Left ventricle myocardium inferior (tissue), 1 donor: Measurements from ENCODE around the gene ITGBL1. TPM values are rescaled to one million over a fixed set of nuclear protein-coding genes. Genes with fewer than 3 reads are reported as not detected.

Source experiments
- DNase-seq: peaks from one replicate; pipeline ENCODE4 v3.0.0-alpha.2; 2020
- H3K27ac ChIP-seq: fragments of 200-600 bp; replicated peaks from 2 replicates; pipeline ENCODE4 v1.8.0; 2021
- H3K27me3 ChIP-seq: fragments of 200-600 bp; 2 replicates; pipeline ENCODE4 v1.8.0; 2021; ENCODE audit warnings: low read depth
- H3K36me3 ChIP-seq: fragments of 200-600 bp; 2 replicates; pipeline ENCODE4 v1.8.0; 2021
- H3K4me1 ChIP-seq: fragments of 200-600 bp; 2 replicates; pipeline ENCODE4 v1.8.0; 2021
- H3K4me3 ChIP-seq: fragments of 200-600 bp; 2 replicates; pipeline ENCODE4 v1.8.0; 2021; ENCODE audit warnings: mild to moderate bottlenecking, moderate library complexity
- H3K9me3 ChIP-seq: fragments of 200-600 bp; replicated peaks from 2 replicates; pipeline ENCODE4 v1.8.0; 2021
- intact Hi-C: fragments of 100-400 bp; cut with micrococcal nuclease; formaldehyde crosslinking; loops from one replicate; pipeline ENCODE4 v1.11.0; 2022
- total RNA-seq: library from RNA; stranded (reverse); fragmentation: NEBNext Ultra II Directional; extraction: Animal tissue kit (Norgen Biotek cat#: 25700); gene quantifications from one replicate; pipeline ENCODE4 v1.2.1, GENCODE V29; 2021
- TF ChIP-seq, protein P1 (sequence below): fragments of 200-600 bp; IDR thresholded peaks from 2 replicates; pipeline ENCODE4 v1.8.0; 2021; ENCODE audit warnings: antibody characterized with exemption, mild to moderate bottlenecking, borderline replicate concordance
- donor health status: DM: no; HTN: yes; CAD: no; lungs with severe emphysema.

ITGBL1 gene
- total RNA-seq, 1 donor from 2014 or later, result 2.2 TPM

DNA sequence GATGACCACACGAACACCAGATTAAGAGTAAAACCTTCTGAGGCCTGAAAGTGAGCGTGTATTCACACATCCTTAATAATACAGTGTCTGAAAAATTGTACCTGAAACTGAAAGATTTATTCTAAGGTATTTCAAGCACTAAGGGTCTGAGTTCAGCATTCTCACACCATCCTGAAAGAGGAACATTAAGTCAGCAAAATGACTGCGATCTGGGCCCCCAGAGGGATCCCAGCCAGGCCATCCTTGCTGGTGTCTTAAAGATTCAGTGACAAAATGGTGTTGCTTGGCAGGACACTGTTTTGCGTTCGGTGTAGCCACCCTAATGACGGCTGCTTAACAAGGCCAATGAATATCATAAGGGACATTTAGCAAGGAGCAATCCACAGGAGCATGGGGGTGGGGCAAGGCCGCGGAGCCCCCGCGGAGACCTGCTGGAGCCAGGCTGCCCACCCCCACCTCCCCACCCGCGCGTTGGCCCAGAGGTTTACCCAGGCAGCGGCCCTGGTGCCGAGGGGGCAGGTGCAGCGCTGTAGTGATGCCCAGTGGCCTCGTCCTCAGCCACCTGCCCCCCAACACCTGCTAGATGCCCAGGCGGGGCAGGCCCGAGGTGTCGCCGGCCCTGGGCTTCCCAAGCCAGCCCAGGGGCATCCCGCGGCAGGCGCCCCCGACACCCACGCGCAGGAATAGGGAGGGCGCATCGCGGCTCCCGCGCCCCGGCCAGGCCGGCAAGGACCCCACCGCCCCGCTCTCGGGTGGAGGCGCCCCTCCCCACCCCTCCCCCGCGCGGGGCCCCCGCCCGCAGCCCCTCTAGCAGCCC lies 36.9 kb upstream of the ITGBL1 start:
- DNase-seq, result no peak
- H3K27ac ChIP-seq, result peak overlapping the region; percentile 84

DNA sequence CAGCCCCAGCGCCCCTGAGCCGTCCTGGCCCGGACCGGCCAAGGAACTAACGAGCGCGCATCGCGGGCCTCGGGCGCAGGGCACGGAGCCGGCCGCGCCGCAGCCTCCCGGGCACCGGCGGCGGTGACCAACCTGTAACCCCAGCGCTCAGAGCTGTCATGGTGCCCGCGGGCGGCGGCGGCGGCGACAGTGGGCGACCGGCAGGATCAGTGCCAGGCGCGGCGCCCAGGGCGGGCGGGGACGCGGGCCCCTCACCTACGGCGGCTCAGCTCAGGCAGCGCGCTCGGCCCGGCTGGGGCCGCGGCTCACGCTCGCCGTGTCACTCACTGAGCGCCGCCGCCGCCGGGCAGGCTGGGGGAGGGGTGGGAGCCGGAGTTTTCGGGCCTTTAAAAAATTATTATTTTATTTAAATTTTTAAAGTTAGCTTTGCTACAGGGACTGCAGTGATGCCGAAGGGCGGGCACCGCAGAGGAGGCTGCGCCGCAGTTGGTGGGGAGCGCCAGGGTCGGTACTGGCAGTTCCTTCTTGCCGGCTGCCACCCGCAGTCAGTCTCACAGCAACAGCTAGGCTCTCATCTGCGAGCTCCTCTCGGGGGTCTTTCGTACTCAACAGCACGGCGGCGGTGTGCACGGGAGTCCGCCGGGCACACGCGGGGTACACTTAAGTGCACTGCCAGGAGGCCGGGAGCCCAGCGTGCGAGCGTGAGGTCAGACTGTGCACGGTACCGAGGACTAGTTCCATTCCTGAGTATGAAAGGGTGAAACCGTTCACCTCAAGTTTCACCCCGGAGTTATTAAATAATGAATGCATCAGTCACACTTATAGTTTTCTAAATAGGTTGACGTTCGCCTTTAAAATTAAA lies 36.1 kb upstream of the ITGBL1 start, which contains the start of gene NALCN:
Gene NALCN, minus strand, starts transcription at position 328 of the 862 bp plus-strand sequence. CDS start 17,382 bp downstream, outside the sequence.
- peaks cover 22% of the 10 kb centered on the region for H3K27me3 ChIP-seq
- peak; percentile 22 for DNase-seq

More for the DNA sequence above, 36.9 kb upstream of the ITGBL1 start:
- TF ChIP-seq, protein P1, sequence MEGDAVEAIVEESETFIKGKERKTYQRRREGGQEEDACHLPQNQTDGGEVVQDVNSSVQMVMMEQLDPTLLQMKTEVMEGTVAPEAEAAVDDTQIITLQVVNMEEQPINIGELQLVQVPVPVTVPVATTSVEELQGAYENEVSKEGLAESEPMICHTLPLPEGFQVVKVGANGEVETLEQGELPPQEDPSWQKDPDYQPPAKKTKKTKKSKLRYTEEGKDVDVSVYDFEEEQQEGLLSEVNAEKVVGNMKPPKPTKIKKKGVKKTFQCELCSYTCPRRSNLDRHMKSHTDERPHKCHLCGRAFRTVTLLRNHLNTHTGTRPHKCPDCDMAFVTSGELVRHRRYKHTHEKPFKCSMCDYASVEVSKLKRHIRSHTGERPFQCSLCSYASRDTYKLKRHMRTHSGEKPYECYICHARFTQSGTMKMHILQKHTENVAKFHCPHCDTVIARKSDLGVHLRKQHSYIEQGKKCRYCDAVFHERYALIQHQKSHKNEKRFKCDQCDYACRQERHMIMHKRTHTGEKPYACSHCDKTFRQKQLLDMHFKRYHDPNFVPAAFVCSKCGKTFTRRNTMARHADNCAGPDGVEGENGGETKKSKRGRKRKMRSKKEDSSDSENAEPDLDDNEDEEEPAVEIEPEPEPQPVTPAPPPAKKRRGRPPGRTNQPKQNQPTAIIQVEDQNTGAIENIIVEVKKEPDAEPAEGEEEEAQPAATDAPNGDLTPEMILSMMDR, result no peak
- Histone ChIP-seq H3K4me3 (peak overlapping the region; percentile 75), H3K27me3 (peaks cover 22% of the 10 kb centered on the region), H3K9me3 (no peaks in the 10 kb centered on the region), H3K36me3 (no peaks in the 10 kb centered on the region), H3K4me1 (peaks cover 17% of the 10 kb centered on the region)
- intact Hi-C loops, result no loop called here

DNA sequence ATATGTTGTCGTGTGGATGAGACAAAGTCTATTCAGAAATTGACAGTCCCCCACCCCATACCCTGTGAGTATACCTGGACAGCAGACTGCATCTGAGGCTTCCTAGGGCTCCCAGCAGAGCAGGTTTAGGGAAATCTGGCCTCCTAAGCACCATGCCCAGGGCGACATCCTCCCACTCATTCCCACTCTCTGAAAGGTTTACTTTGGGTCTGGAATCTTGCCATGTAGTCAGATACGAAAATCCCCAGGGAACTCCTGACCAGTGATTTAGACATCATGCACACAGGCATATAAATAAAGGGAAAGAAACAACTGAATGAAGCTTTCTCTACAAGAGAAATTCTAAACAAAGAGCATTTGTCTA lies 35.5 kb upstream of the ITGBL1 start:
- intact Hi-C loops, result no loop called here
- TF ChIP-seq, protein P1, result no peak
- peaks cover 22% of the 10 kb centered on the region for H3K27me3 ChIP-seq
- H3K36me3 ChIP-seq, result no peaks in the 10 kb centered on the region
- H3K4me1 ChIP-seq, result peaks cover 17% of the 10 kb centered on the region
- H3K9me3 ChIP-seq, result no peaks in the 10 kb centered on the region
- no peak for DNase-seq
- peak overlapping the region; percentile 84 for H3K27ac ChIP-seq
- peak overlapping the region; percentile 75 for H3K4me3 ChIP-seq

More for the DNA sequence above, 36.1 kb upstream of the ITGBL1 start, which contains the start of gene NALCN:
- peak within 1 kb of the TSS; percentile 75 for H3K4me3 ChIP-seq
- no peaks in the 10 kb centered on the region for H3K36me3 ChIP-seq
- TF ChIP-seq, protein P1, result no peak
- peaks cover 17% of the 10 kb centered on the region for H3K4me1 ChIP-seq
- H3K9me3 ChIP-seq, result no peaks in the 10 kb centered on the region
- peak within 1 kb of the TSS; percentile 84 for H3K27ac ChIP-seq
- intact Hi-C loops, result no loop called here

DNA sequence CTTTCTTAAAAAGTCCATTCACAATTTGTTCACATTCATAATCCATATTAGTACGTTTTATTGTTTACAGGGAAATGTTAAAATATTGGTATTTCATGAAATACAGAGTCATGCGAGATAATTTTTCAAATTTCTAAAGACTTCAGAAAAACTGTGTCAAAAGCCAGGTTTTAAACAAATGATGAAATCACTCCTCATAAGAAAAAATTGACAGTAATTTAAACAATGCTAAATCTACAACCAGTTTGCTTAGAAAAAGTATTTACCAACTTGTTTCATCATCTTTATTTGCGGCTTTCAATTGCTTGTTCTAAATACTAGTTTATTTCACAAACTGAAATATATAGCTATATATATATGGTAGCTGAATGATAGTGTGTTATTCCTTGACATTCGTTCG lies 35.0 kb upstream of the ITGBL1 start:
- H3K27me3 ChIP-seq, result peaks cover 22% of the 10 kb centered on the region
- TF ChIP-seq, protein P1, result no peak
- no peaks in the 10 kb centered on the region for H3K9me3 ChIP-seq
- peak overlapping the region; percentile 84 for H3K27ac ChIP-seq
- intact Hi-C loops, result no loop called here
- peaks cover 17% of the 10 kb centered on the region for H3K4me1 ChIP-seq
- no peak overlapping the region for H3K4me3 ChIP-seq
- H3K36me3 ChIP-seq, result no peaks in the 10 kb centered on the region
- DNase-seq, result no peak

DNA sequence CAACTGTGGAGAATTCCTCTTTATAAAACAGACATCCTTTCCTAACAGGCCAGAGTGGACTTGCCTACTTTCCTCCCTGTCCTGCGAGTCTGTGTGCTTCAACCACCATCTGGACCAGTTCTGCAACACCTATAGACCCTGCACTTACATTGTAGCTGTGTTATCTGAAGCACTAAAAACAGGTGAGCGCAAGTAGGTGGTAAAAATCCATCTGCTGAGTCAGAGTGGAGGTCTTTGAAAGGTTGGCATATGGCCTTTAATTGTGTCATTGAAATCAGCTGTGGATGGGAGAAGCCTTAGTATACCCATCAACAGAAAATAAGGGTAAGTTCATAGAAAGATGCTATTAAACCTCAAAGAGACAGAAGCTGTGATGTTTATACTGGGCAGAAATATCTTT lies 28.6 kb upstream of the ITGBL1 start:
- no peaks in the 10 kb centered on the region for H3K9me3 ChIP-seq
- H3K27me3 ChIP-seq, result no peaks in the 10 kb centered on the region
- no peaks in the 10 kb centered on the region for H3K36me3 ChIP-seq
- TF ChIP-seq, protein P1, result no peak
- no peak for DNase-seq
- intact Hi-C loops, result no loop called here
- no peak overlapping the region for H3K4me3 ChIP-seq
- H3K4me1 ChIP-seq, result no peaks in the 10 kb centered on the region
- peak overlapping the region; percentile 31 for H3K27ac ChIP-seq
